GM23248 (cell line): ENCODE measurements around the gene PIEZO2. TPM values are rescaled to one million over a fixed set of nuclear protein-coding genes. Genes with fewer than 3 reads are reported as not detected.

Experiments
- DNase-seq: peaks from one replicate; pipeline ENCODE4 v3.0.0-alpha.2; 2015
- H2AFZ ChIP-seq: fragments of 200-600 bp; sonication (generic); 2 replicates; pipeline ENCODE4 v1.6.1; 2016; ENCODE audit warnings: antibody characterized with exemption
- H3F3A ChIP-seq: fragments of 200-600 bp; sonication (generic); 2 replicates; pipeline ENCODE4 v1.6.1; 2016; ENCODE audit warnings: mild to moderate bottlenecking, antibody characterized with exemption, mixed run types; ENCODE audit not compliant: insufficient read depth
- H3K27ac ChIP-seq: fragments of 200-600 bp; sonication (generic); 2 replicates; pipeline ENCODE4 v1.5.1; 2016; ENCODE audit warnings: mild to moderate bottlenecking
- H3K27me3 ChIP-seq: fragments of 200-600 bp; sonication (generic); replicated peaks from 2 replicates; pipeline ENCODE4 v1.6.1; 2016; ENCODE audit warnings: mild to moderate bottlenecking; ENCODE audit not compliant: insufficient read depth
- H3K36me3 ChIP-seq: fragments of 200-600 bp; sonication (generic); 2 replicates; pipeline ENCODE4 v1.6.1; 2016; ENCODE audit warnings: low read depth, mild to moderate bottlenecking
- H3K4me1 ChIP-seq: fragments of 200-600 bp; sonication (generic); 2 replicates; pipeline ENCODE4 v1.6.1; 2016; ENCODE audit warnings: mild to moderate bottlenecking; ENCODE audit not compliant: insufficient read depth
- H3K4me2 ChIP-seq: fragments of 200-600 bp; sonication (generic); one replicate; pipeline ENCODE4 v1.6.1; 2016; ENCODE audit warnings: mild to moderate bottlenecking; ENCODE audit not compliant: unreplicated experiment
- H3K4me3 ChIP-seq: fragments of 200-600 bp; sonication (generic); 2 replicates; pipeline ENCODE4 v1.5.1; 2016; ENCODE audit warnings: mild to moderate bottlenecking
- H3K79me2 ChIP-seq: fragments of 200-600 bp; sonication (generic); 2 replicates; pipeline ENCODE4 v1.6.1; 2016; ENCODE audit warnings: mild to moderate bottlenecking; ENCODE audit not compliant: insufficient read depth
- H3K9ac ChIP-seq: fragments of 200-600 bp; sonication (generic); 2 replicates; pipeline ENCODE4 v1.6.1; 2016; ENCODE audit warnings: mild to moderate bottlenecking
- H3K9me2 ChIP-seq: fragments of 200-600 bp; sonication (generic); 2 replicates; pipeline ENCODE4 v1.6.1; 2016; ENCODE audit warnings: mixed run types, mild to moderate bottlenecking, moderate library complexity; ENCODE audit not compliant: insufficient read depth
- H3K9me3 ChIP-seq: fragments of 200-600 bp; sonication (generic); one replicate; pipeline ENCODE4 v1.6.1; 2017; ENCODE audit warnings: low read depth
- H4K20me1 ChIP-seq: fragments of 200-600 bp; sonication (generic); 2 replicates; pipeline ENCODE4 v1.6.0; 2016; ENCODE audit not compliant: insufficient read depth
- EZH2 ChIP-seq: fragments of 200-600 bp; sonication (generic); IDR thresholded peaks from 2 replicates; pipeline ENCODE4 v1.6.1; 2018; ENCODE audit warnings: antibody characterized with exemption, mild to moderate bottlenecking; ENCODE audit not compliant: insufficient read depth, poor library complexity, severe bottlenecking
- EZH2phosphoT487 ChIP-seq: fragments of 200-600 bp; sonication (generic); IDR thresholded peaks from 2 replicates; pipeline ENCODE4 v1.6.1; 2018; ENCODE audit warnings: antibody characterized with exemption, moderate library complexity, mild to moderate bottlenecking, low read depth; ENCODE audit not compliant: insufficient read depth
- WGBS, 2 experiments: methylation state at CpG; one replicate each; pipeline ENCODE4 v1.1.6; 2015 to 2017; ENCODE audit warnings: low lambda C conversion rate in 2 of 2, low coverage in 1 of 2; ENCODE audit errors: missing lambda C conversion rate in 2 of 2; 5-methylcytosine and 5-hydroxymethylcytosine counted together
- in situ Hi-C: fragments of 300-500 bp; cut with MboI; formaldehyde crosslinking; loops from 2 replicates; pipeline ENCODE4 v1.15.0; 2020
- polyA plus RNA-seq: library from polyadenylated mRNA; unstranded; fragments of >200 nt; fragmentation: Nextera tagmentation; extraction: Ambion mirVana; gene quantifications from 2 replicates; pipeline ENCODE4 v1.2.1, GENCODE V29; 2016
- total RNA-seq: library from RNA; depleted of rRNA; stranded (reverse); fragments of >200 nt; shearing (Covaris generic); gene quantifications from 2 replicates; pipeline ENCODE4 v1.2.3, GENCODE V29; 2014

Gene PIEZO2
- total and polyA plus RNA-seq, 2 experiments from 2014 or later = 0.93 to 1.5 TPM

- Histone ChIP-seq H4K20me1 (no peaks in the 10 kb centered on the region), H3K4me3 (no peak overlapping the region), H3K4me2 (no peak overlapping the region), H3K27me3 (no peaks in the 10 kb centered on the region; the same call in 1 of the 2 replicates), H3K79me2 (no peaks in the 10 kb centered on the region), H3K9me3 (no peaks in the 10 kb centered on the region), H3F3A (no peaks in the 10 kb centered on the region), H3K4me1 (no peaks in the 10 kb centered on the region), H3K27ac (no peak overlapping the region), H3K36me3 (no peaks in the 10 kb centered on the region), H3K9ac (no peak overlapping the region), H3K9me2 (no peaks in the 10 kb centered on the region), H2AFZ (no peak overlapping the region)
- 54% methylated on average over 6 of the region's 6 CpGs for WGBS, 2 experiments
- no peak for DNase-seq
- no peak for TF ChIP-seq EZH2
- no peak for TF ChIP-seq EZH2phosphoT487
- in situ Hi-C loops = no loop called here
These were observed 315.1 kb downstream of the PIEZO2 start for GRCh38 chr18:10834128-10834815.

GRCh38 chr18:10833656-10834055 is 315.7 kb downstream of the PIEZO2 start:
- no peak overlapping the region for H3K9ac ChIP-seq
- no peaks in the 10 kb centered on the region for H3K79me2 ChIP-seq
- H3K36me3 ChIP-seq = no peaks in the 10 kb centered on the region
- H3K4me2 ChIP-seq = no peak overlapping the region
- in situ Hi-C loops = no loop called here
- no peaks in the 10 kb centered on the region for H4K20me1 ChIP-seq
- 31 to 45% methylated on average over 2 of the region's 2 CpGs for WGBS, 2 experiments
- no peaks in the 10 kb centered on the region for H3F3A ChIP-seq
- H3K27ac ChIP-seq = no peak overlapping the region
- H3K27me3 ChIP-seq = no peaks in the 10 kb centered on the region; the same call in 1 of the 2 replicates
- no peak overlapping the region for H3K4me3 ChIP-seq
- no peaks in the 10 kb centered on the region for H3K4me1 ChIP-seq
- no peak for TF ChIP-seq EZH2phosphoT487
- TF ChIP-seq EZH2 = no peak
- no peaks in the 10 kb centered on the region for H3K9me3 ChIP-seq
- H2AFZ ChIP-seq = no peak overlapping the region
- no peaks in the 10 kb centered on the region for H3K9me2 ChIP-seq
- DNase-seq = no peak

GRCh38 chr18:10826400-10826799 is 323.0 kb downstream of the PIEZO2 start:
- in situ Hi-C loops = no loop called here
- Histone ChIP-seq H3K4me1 (no peaks in the 10 kb centered on the region), H4K20me1 (no peaks in the 10 kb centered on the region), H3F3A (no peaks in the 10 kb centered on the region), H2AFZ (no peak overlapping the region), H3K4me2 (no peak overlapping the region), H3K9me3 (no peaks in the 10 kb centered on the region), H3K4me3 (no peak overlapping the region), H3K36me3 (no peaks in the 10 kb centered on the region), H3K27me3 (0 out of 2 replicates have a peak, but pooled peaks cover 6% of the 10 kb centered on the region), H3K9ac (no peak overlapping the region), H3K9me2 (no peaks in the 10 kb centered on the region), H3K79me2 (no peaks in the 10 kb centered on the region), H3K27ac (no peak overlapping the region)
- no peak for DNase-seq
- TF ChIP-seq EZH2 (no peak), EZH2phosphoT487 (no peak)
- 91 to 92% methylated on average over 2 of the region's 2 CpGs for WGBS, 2 experiments

GRCh38 chr18:10822456-10822855 is 326.9 kb downstream of the PIEZO2 start:
- no peaks in the 10 kb centered on the region for H3F3A ChIP-seq
- H2AFZ ChIP-seq = no peak overlapping the region
- H3K9ac ChIP-seq = no peak overlapping the region
- H3K27me3 ChIP-seq = 0 out of 2 replicates have a peak, but pooled peaks cover 6% of the 10 kb centered on the region
- no peaks in the 10 kb centered on the region for H4K20me1 ChIP-seq
- no peak overlapping the region for H3K27ac ChIP-seq
- no peaks in the 10 kb centered on the region for H3K36me3 ChIP-seq
- WGBS, 2 experiments = 63 to 78% methylated on average over 6 of the region's 6 CpGs
- in situ Hi-C loops = no loop called here
- TF ChIP-seq EZH2phosphoT487 (no peak), EZH2 (no peak)
- H3K9me3 ChIP-seq = no peaks in the 10 kb centered on the region
- H3K9me2 ChIP-seq = no peaks in the 10 kb centered on the region
- no peak for DNase-seq
- no peaks in the 10 kb centered on the region for H3K79me2 ChIP-seq
- H3K4me1 ChIP-seq = no peaks in the 10 kb centered on the region
- no peak overlapping the region for H3K4me3 ChIP-seq
- H3K4me2 ChIP-seq = no peak overlapping the region
